Hepatocyte (in vitro differentiated cells): Measurements from ENCODE around the gene MOGAT1. TPM values are rescaled to one million over a fixed set of nuclear protein-coding genes. Genes with fewer than 3 reads are reported as not detected.
A peak's percentile ranks its signal among the peaks of the same experiment; 100 is the strongest.

ENCODE experiments used
- DNase-seq: peaks from one replicate; pipeline ENCODE4 v3.0.0-alpha.2; 2016; ENCODE audit warnings: low spot score
- H2AFZ ChIP-seq: fragments of 200-600 bp; sonication (generic); 2 replicates; pipeline ENCODE4 v1.6.0; 2016; ENCODE audit warnings: antibody characterized with exemption, mild to moderate bottlenecking
- H3K27ac ChIP-seq: fragments of 200-600 bp; sonication (generic); 2 replicates; pipeline ENCODE4 v1.5.1; 2016; ENCODE audit warnings: mild to moderate bottlenecking
- H3K27me3 ChIP-seq: fragments of 200-600 bp; sonication (generic); 2 replicates; pipeline ENCODE4 v1.6.1; 2016
- H3K36me3 ChIP-seq: fragments of 200-600 bp; sonication (generic); replicated peaks from 2 replicates; pipeline ENCODE4 v1.5.1; 2016; ENCODE audit warnings: low read depth; ENCODE audit not compliant: insufficient read depth
- H3K4me1 ChIP-seq: fragments of 200-600 bp; sonication (generic); 2 replicates; pipeline ENCODE4 v1.5.1; 2016; ENCODE audit warnings: mild to moderate bottlenecking, moderate library complexity; ENCODE audit not compliant: insufficient read depth
- H3K4me2 ChIP-seq: fragments of 200-600 bp; sonication (generic); 2 replicates; pipeline ENCODE4 v1.6.0; 2016
- H3K4me3 ChIP-seq: fragments of 200-600 bp; sonication (generic); 2 replicates; pipeline ENCODE4 v1.5.1; 2016; ENCODE audit warnings: mild to moderate bottlenecking
- H3K79me2 ChIP-seq: fragments of 200-600 bp; sonication (generic); 2 replicates; pipeline ENCODE4 v1.6.0; 2017; ENCODE audit warnings: mild to moderate bottlenecking
- H3K9me2 ChIP-seq: fragments of 200-600 bp; sonication (generic); replicated peaks from 2 replicates; pipeline ENCODE4 v1.6.0; 2017; ENCODE audit warnings: mild to moderate bottlenecking; ENCODE audit not compliant: insufficient read depth
- H3K9me3 ChIP-seq: fragments of 200-600 bp; sonication (generic); 2 replicates; pipeline ENCODE4 v1.5.1; 2016; ENCODE audit warnings: low read depth, mild to moderate bottlenecking
- H4K20me1 ChIP-seq: fragments of 200-600 bp; sonication (generic); 2 replicates; pipeline ENCODE4 v1.6.0; 2016; ENCODE audit warnings: mild to moderate bottlenecking; ENCODE audit not compliant: insufficient read depth, poor library complexity, severe bottlenecking
- EZH2 ChIP-seq: fragments of 200-600 bp; sonication (generic); IDR thresholded peaks from 2 replicates; pipeline ENCODE4 v1.6.1; 2016; ENCODE audit warnings: antibody characterized with exemption, mild to moderate bottlenecking, borderline replicate concordance
- EZH2phosphoT487 ChIP-seq: fragments of 200-600 bp; sonication (generic); IDR thresholded peaks from one replicate; pipeline ENCODE4 v1.6.1; 2018; ENCODE audit warnings: antibody characterized with exemption, mild to moderate bottlenecking, low read depth, moderate library complexity; ENCODE audit not compliant: unreplicated experiment, severe bottlenecking
- WGBS: methylation state at CpG from one replicate; pipeline ENCODE4 v1.1.6; 2016; ENCODE audit warnings: low lambda C conversion rate; ENCODE audit errors: missing lambda C conversion rate; 5-methylcytosine and 5-hydroxymethylcytosine counted together
- polyA plus RNA-seq: library from polyadenylated mRNA; unstranded; fragments of >200 nt; fragmentation: Nextera tagmentation; extraction: Ambion mirVana; gene quantifications from 2 replicates; pipeline ENCODE4 v1.2.1, GENCODE V29; 2016
- total RNA-seq: library from RNA; depleted of rRNA; stranded (reverse); fragments of >200 nt; gene quantifications from 2 replicates; pipeline ENCODE4 v1.2.3, GENCODE V29; 2014
- TF ChIP-seq, protein P1 (sequence below): fragments of 200-600 bp; sonication (generic); IDR thresholded peaks from 2 replicates; pipeline ENCODE4 v1.5.1; 2016; ENCODE audit warnings: antibody characterized with exemption, mild to moderate bottlenecking; ENCODE audit not compliant: poor library complexity

MOGAT1 gene
- total and polyA plus RNA-seq, 2 experiments from 2014 or later = not detected

DNA sequence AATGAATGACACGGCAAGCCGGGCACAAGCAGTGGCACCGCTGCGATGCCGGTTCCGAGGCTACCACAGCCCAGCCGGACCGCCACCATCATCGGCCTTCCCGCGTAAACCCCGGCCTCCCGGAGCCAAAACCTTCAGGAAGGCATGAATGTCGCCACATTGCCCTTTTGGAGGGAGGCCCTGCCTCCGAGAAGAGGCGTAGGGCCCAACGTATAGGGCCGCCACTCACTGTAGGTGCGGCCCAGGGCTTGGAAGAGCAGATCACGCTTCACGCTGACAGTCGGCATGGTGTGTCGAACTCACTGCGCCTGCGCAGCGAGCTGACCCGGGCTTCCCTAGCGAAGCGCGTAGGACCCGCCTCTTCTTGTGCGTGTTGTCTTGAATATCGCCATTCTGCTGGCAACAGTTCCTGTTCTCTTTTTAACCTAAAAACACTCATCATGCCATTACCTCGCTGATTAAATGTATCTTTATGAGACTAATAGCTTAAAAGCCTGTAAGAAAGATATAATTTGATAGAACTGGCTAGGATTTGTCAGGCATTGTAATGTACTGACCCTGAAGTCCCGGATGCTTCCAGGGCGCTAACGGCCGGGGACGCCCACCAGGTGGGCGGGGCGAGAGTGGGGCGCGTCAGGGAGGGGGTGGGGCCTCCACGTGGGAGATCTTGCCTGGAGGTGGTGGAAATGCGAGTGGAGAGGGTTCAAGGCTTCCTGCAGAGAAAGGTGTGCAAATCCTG lies 15.5 kb upstream of the MOGAT1 start, which contains the start of gene FARSB:
Gene FARSB (minus strand): TSS at position 306 of the 739 bp plus-strand sequence. CDS start 19 bp downstream, at position 287.
- Histone ChIP-seq H3K4me2 (peak within 1 kb of the TSS; percentile 71), H3K79me2 (peaks cover 36% of the 10 kb centered on the region), H3K36me3 (no peaks in the 10 kb centered on the region), H3K9me2 (no peaks in the 10 kb centered on the region), H3K27ac (peak within 1 kb of the TSS; percentile 96), H3K9me3 (no peaks in the 10 kb centered on the region), H3K4me1 (no peaks in the 10 kb centered on the region), H3K4me3 (peak within 1 kb of the TSS; percentile 73), H4K20me1 (no peaks in the 10 kb centered on the region), H3K27me3 (no peaks in the 10 kb centered on the region), H2AFZ (peak within 1 kb of the TSS; percentile 53)
- WGBS = 1% methylated on average over 45 of the region's 45 CpGs
- no peak for TF ChIP-seq EZH2phosphoT487
- TF ChIP-seq, protein P1, sequence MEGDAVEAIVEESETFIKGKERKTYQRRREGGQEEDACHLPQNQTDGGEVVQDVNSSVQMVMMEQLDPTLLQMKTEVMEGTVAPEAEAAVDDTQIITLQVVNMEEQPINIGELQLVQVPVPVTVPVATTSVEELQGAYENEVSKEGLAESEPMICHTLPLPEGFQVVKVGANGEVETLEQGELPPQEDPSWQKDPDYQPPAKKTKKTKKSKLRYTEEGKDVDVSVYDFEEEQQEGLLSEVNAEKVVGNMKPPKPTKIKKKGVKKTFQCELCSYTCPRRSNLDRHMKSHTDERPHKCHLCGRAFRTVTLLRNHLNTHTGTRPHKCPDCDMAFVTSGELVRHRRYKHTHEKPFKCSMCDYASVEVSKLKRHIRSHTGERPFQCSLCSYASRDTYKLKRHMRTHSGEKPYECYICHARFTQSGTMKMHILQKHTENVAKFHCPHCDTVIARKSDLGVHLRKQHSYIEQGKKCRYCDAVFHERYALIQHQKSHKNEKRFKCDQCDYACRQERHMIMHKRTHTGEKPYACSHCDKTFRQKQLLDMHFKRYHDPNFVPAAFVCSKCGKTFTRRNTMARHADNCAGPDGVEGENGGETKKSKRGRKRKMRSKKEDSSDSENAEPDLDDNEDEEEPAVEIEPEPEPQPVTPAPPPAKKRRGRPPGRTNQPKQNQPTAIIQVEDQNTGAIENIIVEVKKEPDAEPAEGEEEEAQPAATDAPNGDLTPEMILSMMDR = no peak
- TF ChIP-seq EZH2 = no peak
- DNase-seq = peak; percentile 98

DNA sequence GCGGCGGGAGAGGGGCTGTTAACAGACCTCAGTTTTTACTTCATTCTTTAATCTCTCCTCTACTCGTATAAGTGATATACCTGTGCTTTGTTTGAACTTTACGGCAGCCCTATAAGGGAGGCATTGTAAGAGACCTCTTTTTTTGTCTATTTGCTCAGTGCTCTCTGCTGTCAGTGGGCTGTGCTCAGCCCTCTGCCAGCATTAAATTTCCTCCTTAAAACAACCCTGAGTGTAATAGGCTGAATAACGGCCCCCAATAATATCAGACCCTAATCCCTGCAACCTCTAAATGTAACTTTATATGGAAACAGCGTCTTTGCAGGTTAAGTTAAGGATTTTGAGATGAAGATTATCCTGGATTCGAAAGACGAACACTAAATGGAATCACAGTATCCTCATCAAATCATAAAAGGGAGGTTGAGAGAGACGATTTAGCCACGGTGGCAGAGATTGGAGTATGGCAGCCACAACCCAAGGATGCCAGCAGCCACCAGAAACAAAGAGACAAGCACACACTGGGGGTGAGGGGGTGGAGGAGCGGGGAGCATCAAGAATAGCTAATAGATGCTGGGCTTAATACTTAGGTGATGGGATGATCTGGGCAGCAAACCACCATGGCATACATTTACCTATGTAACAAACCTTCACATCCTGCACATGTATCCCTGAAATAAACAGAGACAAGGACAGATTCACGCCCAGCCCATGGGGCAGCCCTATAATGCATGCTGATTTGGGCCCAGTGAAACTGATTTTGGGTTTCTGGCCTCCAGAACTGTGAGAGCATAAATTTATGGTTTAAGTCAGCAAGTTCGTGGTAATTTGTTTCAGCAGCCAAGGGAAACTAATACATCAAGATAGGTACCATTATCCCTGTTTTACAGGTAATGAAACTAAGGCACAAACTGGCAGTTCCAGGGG lies 14.7 kb upstream of the MOGAT1 start:
- Histone ChIP-seq H3K27ac (no peak overlapping the region), H4K20me1 (no peaks in the 10 kb centered on the region), H3K9me2 (no peaks in the 10 kb centered on the region), H3K27me3 (no peaks in the 10 kb centered on the region), H3K36me3 (no peaks in the 10 kb centered on the region), H3K4me3 (peak overlapping the region; percentile 31), H3K4me2 (peak overlapping the region; percentile 71), H3K79me2 (peaks cover 33% of the 10 kb centered on the region), H3K9me3 (no peaks in the 10 kb centered on the region), H3K4me1 (no peaks in the 10 kb centered on the region), H2AFZ (peak overlapping the region; percentile 53)
- TF ChIP-seq, protein P1 = no peak
- TF ChIP-seq EZH2phosphoT487 = no peak
- no peak for DNase-seq
- 27% methylated on average over 13 of the region's 13 CpGs for WGBS

- no peaks in the 10 kb centered on the region for H3K36me3 ChIP-seq
- H3K79me2 ChIP-seq = no peaks in the 10 kb centered on the region
- H3K9me3 ChIP-seq = no peaks in the 10 kb centered on the region
- no peak for DNase-seq
- no peaks in the 10 kb centered on the region for H3K9me2 ChIP-seq
- H3K4me1 ChIP-seq = no peaks in the 10 kb centered on the region
- H2AFZ ChIP-seq = no peak overlapping the region
- H3K27me3 ChIP-seq = no peaks in the 10 kb centered on the region
- no peak overlapping the region for H3K4me2 ChIP-seq
- H3K27ac ChIP-seq = no peak overlapping the region
- no peak for TF ChIP-seq EZH2phosphoT487
- no peak for TF ChIP-seq EZH2
- TF ChIP-seq, protein P1 = no peak
- WGBS = 67% methylated on average over 3 of the region's 3 CpGs
- H3K4me3 ChIP-seq = no peak overlapping the region
- H4K20me1 ChIP-seq = no peaks in the 10 kb centered on the region
Observed at GRCh38 chr2:222663479-222663878, 8.0 kb upstream of the MOGAT1 start.
